ENCODE results near the gene NFKBIZ. TPM values are rescaled to one million over a fixed set of nuclear protein-coding genes. Genes with fewer than 3 reads are reported as not detected.

NFKBIZ gene
- total RNA-seq (2021): 15.1 to 17.9 TPM (median 16.9 TPM) in 3 replicates
- percentile 91 among the genes with signal in this experiment for Bru-seq, nascent RNA
- long read RNA-seq, experiment 1, transcript NFKBIZ-202 (12 exons, 3,923 nt): major isoform, 39 of 58 reads
- long read RNA-seq, experiment 1, partial matches to known transcripts: 5 of 58 reads
- long read RNA-seq, experiment 1, other reads (novel, unspliced or antisense): 11 of 58 reads
- long read RNA-seq, experiment 2, partial matches to known transcripts: 3 of 8 reads
- long read RNA-seq, experiment 2, other reads (novel, unspliced or antisense): 3 of 8 reads
- long read RNA-seq, experiment 3, partial matches to known transcripts: 1 of 1 reads
- long read RNA-seq, experiment 3, other reads (novel, unspliced or antisense): 0 of 1 reads

DNA sequence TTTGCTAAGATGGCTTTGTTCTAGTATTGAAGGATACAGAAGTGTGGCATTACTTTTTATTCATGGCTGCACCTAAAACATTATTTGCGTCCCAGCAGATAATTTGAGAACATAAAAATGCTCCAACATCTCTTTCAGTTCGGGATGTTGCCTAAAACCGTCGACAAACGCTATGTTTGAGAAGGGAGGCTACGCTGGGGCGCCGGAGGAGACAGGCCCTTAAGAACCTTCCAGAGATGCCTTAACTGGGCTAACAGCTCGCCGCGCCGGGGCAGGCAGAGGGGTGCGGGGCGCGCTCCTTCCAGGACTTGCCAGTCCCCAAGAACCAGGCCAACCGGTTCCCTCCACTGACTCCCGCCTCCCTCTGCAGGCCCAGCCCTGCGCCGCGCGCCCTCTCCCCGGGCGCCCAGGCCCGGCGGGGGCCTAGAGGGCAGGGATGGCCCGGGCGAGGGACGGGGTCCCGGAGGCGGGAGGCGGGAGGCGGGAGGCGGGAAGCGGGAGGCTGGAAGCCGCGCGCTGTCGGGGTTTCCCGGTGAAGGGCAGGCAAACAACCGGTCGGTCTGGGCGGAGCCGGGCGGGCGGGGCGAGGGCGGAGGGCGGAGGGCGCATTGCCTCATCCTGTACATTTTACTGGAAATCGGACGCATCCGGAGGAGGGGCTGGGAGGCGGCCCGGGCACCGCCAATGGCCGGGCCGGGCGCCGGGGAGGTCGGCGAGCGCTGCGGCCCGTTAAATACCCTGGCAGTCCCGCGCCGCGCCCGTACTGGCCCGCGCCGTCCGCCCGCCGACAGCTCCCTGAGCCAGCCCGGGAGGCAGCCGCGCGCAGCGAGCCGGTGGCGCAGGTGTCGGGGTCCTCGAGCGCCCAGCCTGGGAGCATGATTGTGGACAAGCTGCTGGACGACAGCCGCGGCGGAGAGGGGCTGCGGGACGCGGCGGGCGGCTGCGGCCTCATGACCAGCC, at the start of gene NFKBIZ:
Gene NFKBIZ, plus strand, starts transcription at position 761 of the 960 bp plus-strand sequence. Its CDS starts 115 bp downstream, at position 876.
- POLR2A ChIA-PET: interaction anchor here (0.5 to 2.2 kb wide), 12 partner anchors 9 to 1282 kb away, joined by 3 to 20 read pairs (median 4); no protein-coding TSS in a partner anchor
- Mint-ChIP-seq H3K27me3 (ENCODE audit: low read depth) (no peaks in the 10 kb centered on the region), H3K4me1 (peaks cover 41% of the 10 kb centered on the region), H3K27ac (peak within 1 kb of the TSS; percentile 95), H3K4me3 (peak within 1 kb of the TSS; percentile 90), H3K9me3 (peaks cover 8% of the 10 kb centered on the region), H3K36me3 (peaks cover 30% of the 10 kb centered on the region)
- CTCF ChIA-PET: interaction anchor here (0.6 to 2.7 kb wide), 6 partner anchors 16 to 687 kb away, joined by 3 to 10 read pairs (median 4); no protein-coding TSS in a partner anchor
- peak; percentile 85 for ATAC-seq
- DNase-seq (ENCODE audit: low spot score): peak; percentile 93
- TF ChIP-seq, protein P1, sequence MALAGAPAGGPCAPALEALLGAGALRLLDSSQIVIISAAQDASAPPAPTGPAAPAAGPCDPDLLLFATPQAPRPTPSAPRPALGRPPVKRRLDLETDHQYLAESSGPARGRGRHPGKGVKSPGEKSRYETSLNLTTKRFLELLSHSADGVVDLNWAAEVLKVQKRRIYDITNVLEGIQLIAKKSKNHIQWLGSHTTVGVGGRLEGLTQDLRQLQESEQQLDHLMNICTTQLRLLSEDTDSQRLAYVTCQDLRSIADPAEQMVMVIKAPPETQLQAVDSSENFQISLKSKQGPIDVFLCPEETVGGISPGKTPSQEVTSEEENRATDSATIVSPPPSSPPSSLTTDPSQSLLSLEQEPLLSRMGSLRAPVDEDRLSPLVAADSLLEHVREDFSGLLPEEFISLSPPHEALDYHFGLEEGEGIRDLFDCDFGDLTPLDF (CRISPR knock-in tag; IDR thresholded peaks at IDR 0.05): no peak; the same call in 1 of the 2 replicates
- TF ChIP-seq NFATC4 (CRISPR knock-in tag; IDR thresholded peaks at IDR 0.05) (no peak), ZNF317 (CRISPR knock-in tag; IDR thresholded peaks at IDR 0.05; ENCODE audit: borderline replicate concordance, low read depth) (no peak), ZNF423 (CRISPR knock-in tag; IDR thresholded peaks at IDR 0.05) (peak; percentile 83; the same call in 1 of the 2 replicates), ZNF232 (CRISPR knock-in tag; IDR thresholded peaks at IDR 0.05) (peak; percentile 79; the same call in 1 of the 2 replicates), FOXJ3 (CRISPR knock-in tag; IDR thresholded peaks at IDR 0.05; ENCODE audit: borderline replicate concordance) (no peak), ZNF416 (CRISPR knock-in tag; IDR thresholded peaks at IDR 0.05) (peak; percentile 33; the same call in 1 of the 2 replicates), GRHL2 (CRISPR knock-in tag; IDR thresholded peaks at IDR 0.05; ENCODE audit: insufficient replicate concordance, severe bottlenecking) (no peak), FOXP4 (CRISPR knock-in tag; IDR thresholded peaks at IDR 0.05) (no peak; the same call in 1 of the 2 replicates), ZNF512 (CRISPR knock-in tag; IDR thresholded peaks at IDR 0.05; ENCODE audit: borderline replicate concordance) (no peak), TEAD1 (CRISPR knock-in tag; IDR thresholded peaks at IDR 0.05) (0 out of 2 replicates have a peak, but pooled peaks have one; percentile 34), OVOL2 (CRISPR knock-in tag; IDR thresholded peaks at IDR 0.05; ENCODE audit: borderline replicate concordance) (no peak), NR1H2 (CRISPR knock-in tag; IDR thresholded peaks at IDR 0.05) (no peak)
- TF ChIP-seq, protein P2, sequence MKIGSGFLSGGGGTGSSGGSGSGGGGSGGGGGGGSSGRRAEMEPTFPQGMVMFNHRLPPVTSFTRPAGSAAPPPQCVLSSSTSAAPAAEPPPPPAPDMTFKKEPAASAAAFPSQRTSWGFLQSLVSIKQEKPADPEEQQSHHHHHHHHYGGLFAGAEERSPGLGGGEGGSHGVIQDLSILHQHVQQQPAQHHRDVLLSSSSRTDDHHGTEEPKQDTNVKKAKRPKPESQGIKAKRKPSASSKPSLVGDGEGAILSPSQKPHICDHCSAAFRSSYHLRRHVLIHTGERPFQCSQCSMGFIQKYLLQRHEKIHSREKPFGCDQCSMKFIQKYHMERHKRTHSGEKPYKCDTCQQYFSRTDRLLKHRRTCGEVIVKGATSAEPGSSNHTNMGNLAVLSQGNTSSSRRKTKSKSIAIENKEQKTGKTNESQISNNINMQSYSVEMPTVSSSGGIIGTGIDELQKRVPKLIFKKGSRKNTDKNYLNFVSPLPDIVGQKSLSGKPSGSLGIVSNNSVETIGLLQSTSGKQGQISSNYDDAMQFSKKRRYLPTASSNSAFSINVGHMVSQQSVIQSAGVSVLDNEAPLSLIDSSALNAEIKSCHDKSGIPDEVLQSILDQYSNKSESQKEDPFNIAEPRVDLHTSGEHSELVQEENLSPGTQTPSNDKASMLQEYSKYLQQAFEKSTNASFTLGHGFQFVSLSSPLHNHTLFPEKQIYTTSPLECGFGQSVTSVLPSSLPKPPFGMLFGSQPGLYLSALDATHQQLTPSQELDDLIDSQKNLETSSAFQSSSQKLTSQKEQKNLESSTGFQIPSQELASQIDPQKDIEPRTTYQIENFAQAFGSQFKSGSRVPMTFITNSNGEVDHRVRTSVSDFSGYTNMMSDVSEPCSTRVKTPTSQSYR (CRISPR knock-in tag; IDR thresholded peaks at IDR 0.05): 0 out of 2 replicates have a peak, but pooled peaks have one; percentile 13
- TF ChIP-seq, protein P3, sequence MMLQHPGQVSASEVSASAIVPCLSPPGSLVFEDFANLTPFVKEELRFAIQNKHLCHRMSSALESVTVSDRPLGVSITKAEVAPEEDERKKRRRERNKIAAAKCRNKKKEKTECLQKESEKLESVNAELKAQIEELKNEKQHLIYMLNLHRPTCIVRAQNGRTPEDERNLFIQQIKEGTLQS (CRISPR knock-in tag; conservative IDR thresholded peaks at IDR 0.05): no peak
- TF ChIP-seq, protein P4, sequence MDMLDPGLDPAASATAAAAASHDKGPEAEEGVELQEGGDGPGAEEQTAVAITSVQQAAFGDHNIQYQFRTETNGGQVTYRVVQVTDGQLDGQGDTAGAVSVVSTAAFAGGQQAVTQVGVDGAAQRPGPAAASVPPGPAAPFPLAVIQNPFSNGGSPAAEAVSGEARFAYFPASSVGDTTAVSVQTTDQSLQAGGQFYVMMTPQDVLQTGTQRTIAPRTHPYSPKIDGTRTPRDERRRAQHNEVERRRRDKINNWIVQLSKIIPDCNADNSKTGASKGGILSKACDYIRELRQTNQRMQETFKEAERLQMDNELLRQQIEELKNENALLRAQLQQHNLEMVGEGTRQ (CRISPR knock-in tag; IDR thresholded peaks at IDR 0.05): no peak
- TF ChIP-seq, protein P5, sequence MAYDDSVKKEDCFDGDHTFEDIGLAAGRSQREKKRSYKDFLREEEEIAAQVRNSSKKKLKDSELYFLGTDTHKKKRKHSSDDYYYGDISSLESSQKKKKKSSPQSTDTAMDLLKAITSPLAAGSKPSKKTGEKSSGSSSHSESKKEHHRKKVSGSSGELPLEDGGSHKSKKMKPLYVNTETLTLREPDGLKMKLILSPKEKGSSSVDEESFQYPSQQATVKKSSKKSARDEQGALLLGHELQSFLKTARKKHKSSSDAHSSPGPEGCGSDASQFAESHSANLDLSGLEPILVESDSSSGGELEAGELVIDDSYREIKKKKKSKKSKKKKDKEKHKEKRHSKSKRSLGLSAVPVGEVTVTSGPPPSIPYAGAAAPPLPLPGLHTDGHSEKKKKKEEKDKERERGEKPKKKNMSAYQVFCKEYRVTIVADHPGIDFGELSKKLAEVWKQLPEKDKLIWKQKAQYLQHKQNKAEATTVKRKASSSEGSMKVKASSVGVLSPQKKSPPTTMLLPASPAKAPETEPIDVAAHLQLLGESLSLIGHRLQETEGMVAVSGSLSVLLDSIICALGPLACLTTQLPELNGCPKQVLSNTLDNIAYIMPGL (CRISPR knock-in tag; IDR thresholded peaks at IDR 0.05): no peak
- TF ChIP-seq, protein P6, sequence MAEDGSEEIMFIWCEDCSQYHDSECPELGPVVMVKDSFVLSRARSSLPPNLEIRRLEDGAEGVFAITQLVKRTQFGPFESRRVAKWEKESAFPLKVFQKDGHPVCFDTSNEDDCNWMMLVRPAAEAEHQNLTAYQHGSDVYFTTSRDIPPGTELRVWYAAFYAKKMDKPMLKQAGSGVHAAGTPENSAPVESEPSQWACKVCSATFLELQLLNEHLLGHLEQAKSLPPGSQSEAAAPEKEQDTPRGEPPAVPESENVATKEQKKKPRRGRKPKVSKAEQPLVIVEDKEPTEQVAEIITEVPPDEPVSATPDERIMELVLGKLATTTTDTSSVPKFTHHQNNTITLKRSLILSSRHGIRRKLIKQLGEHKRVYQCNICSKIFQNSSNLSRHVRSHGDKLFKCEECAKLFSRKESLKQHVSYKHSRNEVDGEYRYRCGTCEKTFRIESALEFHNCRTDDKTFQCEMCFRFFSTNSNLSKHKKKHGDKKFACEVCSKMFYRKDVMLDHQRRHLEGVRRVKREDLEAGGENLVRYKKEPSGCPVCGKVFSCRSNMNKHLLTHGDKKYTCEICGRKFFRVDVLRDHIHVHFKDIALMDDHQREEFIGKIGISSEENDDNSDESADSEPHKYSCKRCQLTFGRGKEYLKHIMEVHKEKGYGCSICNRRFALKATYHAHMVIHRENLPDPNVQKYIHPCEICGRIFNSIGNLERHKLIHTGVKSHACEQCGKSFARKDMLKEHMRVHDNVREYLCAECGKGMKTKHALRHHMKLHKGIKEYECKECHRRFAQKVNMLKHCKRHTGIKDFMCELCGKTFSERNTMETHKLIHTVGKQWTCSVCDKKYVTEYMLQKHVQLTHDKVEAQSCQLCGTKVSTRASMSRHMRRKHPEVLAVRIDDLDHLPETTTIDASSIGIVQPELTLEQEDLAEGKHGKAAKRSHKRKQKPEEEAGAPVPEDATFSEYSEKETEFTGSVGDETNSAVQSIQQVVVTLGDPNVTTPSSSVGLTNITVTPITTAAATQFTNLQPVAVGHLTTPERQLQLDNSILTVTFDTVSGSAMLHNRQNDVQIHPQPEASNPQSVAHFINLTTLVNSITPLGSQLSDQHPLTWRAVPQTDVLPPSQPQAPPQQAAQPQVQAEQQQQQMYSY (CRISPR knock-in tag; IDR thresholded peaks at IDR 0.05): peak; percentile 67

Measured in WTC11 (cell line).